ENCODE results near the gene TAF1D.

TAF1D gene

DNA sequence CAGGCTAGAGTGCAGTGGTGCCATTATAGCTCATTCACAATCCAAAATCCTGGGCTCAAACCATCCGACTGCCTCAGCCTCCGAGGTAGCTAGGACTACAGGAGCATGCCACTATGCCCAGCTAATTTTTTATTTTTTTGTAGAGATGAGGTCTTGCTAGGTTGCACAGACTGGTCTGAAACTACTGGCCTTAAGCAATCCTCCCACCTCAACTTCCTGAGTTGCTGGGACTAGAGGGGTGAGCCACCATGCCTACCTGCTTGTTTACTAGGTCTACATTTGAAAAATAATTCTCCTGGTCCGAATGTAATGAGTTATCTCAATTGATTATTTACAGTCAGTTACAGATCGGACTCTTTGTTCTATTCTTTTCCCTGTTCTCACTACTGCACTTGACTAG, 22.0 kb downstream of the TAF1D start:
- DNase-seq = no peak

DNA sequence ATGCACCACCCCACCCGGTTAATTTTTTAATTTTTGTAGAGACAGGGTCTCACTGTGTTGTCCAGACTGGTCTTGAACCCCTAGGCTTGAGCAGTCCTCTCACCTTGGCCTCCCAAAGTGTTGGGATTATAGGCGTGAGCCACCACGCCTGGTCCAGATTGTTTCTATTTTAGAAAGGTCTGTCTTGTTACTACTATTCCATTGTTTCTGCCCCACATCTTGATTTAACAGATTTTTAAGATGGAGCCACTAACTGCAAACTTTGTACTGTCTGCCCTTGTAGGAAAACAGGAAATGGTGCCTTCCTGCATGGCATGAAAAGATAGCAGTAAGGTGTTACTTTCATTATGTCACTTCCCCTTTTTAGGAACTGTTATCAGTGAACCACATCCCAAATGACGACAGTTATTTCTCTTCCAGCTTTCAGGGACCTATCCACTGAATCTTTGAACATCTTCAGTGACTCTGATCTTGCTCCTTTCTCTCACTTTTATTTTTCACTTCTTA, 23.2 kb downstream of the TAF1D start:
- peak; percentile 95 for DNase-seq

DNA sequence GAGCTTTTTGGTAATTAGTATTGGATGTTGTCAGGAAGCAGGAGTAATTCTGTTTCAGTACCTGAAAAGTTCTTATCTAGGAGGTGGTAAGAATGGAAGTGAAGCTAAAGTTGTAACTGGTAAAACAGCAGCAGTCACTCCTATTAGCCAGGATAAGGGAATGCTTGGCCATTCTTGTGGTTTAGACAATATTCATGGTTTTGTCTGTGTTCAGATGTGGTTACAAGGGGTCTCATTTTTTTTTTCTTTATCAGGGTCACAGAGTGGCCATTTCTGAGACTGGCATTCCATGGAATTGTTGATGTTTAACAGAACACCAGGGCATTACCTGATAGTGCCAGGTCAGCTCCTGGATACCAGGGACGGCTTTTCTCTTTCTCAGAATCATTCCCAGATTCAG, 23.8 kb downstream of the TAF1D start:
- no peak for DNase-seq

- DNase-seq = peak; percentile 67
Measured at GRCh38 chr11:93715797-93716396, 25.4 kb downstream of the TAF1D start.

GRCh38 chr11:93712678-93713077, 28.6 kb downstream of the TAF1D start:
- DNase-seq = no peak

- no peak for DNase-seq
Measured at GRCh38 chr11:93710239-93710638, 31.1 kb downstream of the TAF1D start.

DNA sequence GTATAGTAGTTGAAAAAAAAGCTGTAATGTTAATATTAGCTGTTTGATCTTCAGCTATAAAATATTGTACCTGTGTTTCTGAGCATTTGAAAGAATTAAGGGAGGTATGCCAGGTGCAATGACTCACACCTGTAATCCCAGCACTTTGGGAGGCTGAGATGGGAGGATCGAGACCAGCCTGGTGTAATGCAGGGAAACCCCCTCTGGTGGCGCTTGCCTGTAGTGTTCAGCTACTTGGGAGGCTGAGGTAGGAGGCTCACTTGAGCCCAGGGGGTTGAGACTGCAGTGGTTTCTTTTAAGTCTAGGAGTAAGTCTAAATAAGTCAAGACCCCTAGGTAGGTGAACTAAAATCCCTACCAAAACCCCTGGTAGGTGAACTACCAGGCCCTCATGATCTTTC, 37.1 kb downstream of the TAF1D start:
- DNase-seq = no peak

GRCh38 chr11:93700830-93701229, 40.5 kb downstream of the TAF1D start:
- no peak for DNase-seq

GRCh38 chr11:93697611-93698010, 43.7 kb downstream of the TAF1D start:
- no peak for DNase-seq

DNA sequence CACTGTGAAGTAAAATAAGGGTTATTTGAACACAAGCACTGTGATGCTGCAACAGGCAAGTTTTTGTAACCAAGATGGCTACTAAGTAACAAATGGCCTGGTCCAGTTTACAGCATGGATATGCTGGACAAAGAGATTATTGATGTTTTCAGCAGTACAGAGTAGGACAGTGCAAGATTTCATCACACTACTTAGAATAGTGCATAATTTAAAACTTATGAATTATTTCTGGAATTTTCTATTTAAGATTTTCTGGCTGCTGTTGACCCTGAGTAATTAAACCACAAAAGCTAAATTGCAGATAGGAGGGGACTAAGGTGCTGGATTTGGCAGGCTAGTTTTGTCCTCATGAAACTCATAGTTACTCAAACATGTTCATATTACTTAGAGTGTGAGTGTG, 46.7 kb downstream of the TAF1D start:
- DNase-seq = no peak

- no peak for DNase-seq
Measured at GRCh38 chr11:93694109-93694508, 47.2 kb downstream of the TAF1D start.

- peak; percentile 61 for DNase-seq
Measured at GRCh38 chr11:93689240-93689639, 52.1 kb downstream of the TAF1D start.

GRCh38 chr11:93686812-93687211, 54.5 kb downstream of the TAF1D start:
- no peak for DNase-seq

- no peak for DNase-seq
Measured at GRCh38 chr11:93686226-93686625, 55.1 kb downstream of the TAF1D start.
